A673 (cell line): ENCODE measurements around the gene GINS1. TPM values are rescaled to one million over a fixed set of nuclear protein-coding genes. Genes with fewer than 3 reads are reported as not detected.

ENCODE experiments used
- BruUV-seq: library from RNA; stranded (reverse); fragments of 400-500 nt; replicated peaks from 2 replicates; lab custom pipeline; 2021; lab: Mats Ljungman, UMichigan
- CTCF ChIA-PET: fragments of 300-600 bp; sonication (Branson Sonifier 250); formaldehyde crosslinking; loops from one replicate; lab custom pipeline; 2022; ENCODE audit warnings: antibody characterized with exemption; lab: Charles Lee
- POLR2A ChIA-PET: fragments of 300-600 bp; sonication (Branson Sonifier 250); formaldehyde crosslinking; loops from one replicate; lab custom pipeline; 2022; ENCODE audit warnings: antibody characterized with exemption; ENCODE audit not compliant: low non-redundant PET; lab: Charles Lee
- DNase-seq: peaks from one replicate; pipeline ENCODE4 v3.0.0-alpha.2; 2015; ENCODE audit warnings: low spot score
- H3K27ac ChIP-seq: fragments of 200-600 bp; sonication (generic); 2 replicates; pipeline ENCODE4 v1.5.1; 2016; ENCODE audit warnings: mixed run types, low read depth, mild to moderate bottlenecking, mixed read lengths, antibody characterized with exemption, low read length; ENCODE audit not compliant: poor library complexity, severe bottlenecking
- H3K27me3 ChIP-seq: fragments of 200-600 bp; sonication (generic); replicated peaks from 2 replicates; pipeline ENCODE4 v1.6.1; 2017; ENCODE audit warnings: mixed run types, low read depth, mild to moderate bottlenecking, mixed read lengths, antibody characterized with exemption, low read length; ENCODE audit not compliant: insufficient read depth, poor library complexity
- H3K36me3 ChIP-seq: fragments of 200-600 bp; sonication (generic); 2 replicates; pipeline ENCODE4 v1.6.1; 2016; ENCODE audit warnings: mixed run types, mild to moderate bottlenecking, mixed read lengths, antibody characterized with exemption, low read length; ENCODE audit not compliant: insufficient read depth, poor library complexity, severe bottlenecking
- H3K4me1 ChIP-seq: fragments of 200-600 bp; sonication (generic); 2 replicates; pipeline ENCODE4 v1.6.1; 2017; ENCODE audit warnings: mixed run types, mild to moderate bottlenecking, mixed read lengths, antibody characterized with exemption, low read length; ENCODE audit not compliant: insufficient read depth, poor library complexity, severe bottlenecking
- H3K4me3 ChIP-seq: fragments of 200-600 bp; sonication (generic); 2 replicates; pipeline ENCODE4 v1.5.1; 2016; ENCODE audit warnings: low read depth, mixed run types, mild to moderate bottlenecking, mixed read lengths, low read length; ENCODE audit not compliant: poor library complexity, severe bottlenecking
- H3K9me3 ChIP-seq: fragments of 200-600 bp; sonication (generic); 2 replicates; pipeline ENCODE4 v1.6.1; 2016; ENCODE audit warnings: mixed run types, low read depth, mild to moderate bottlenecking, mixed read lengths, antibody characterized with exemption, low read length; ENCODE audit not compliant: poor library complexity, severe bottlenecking
- EZH2 ChIP-seq: fragments of 200-600 bp; sonication (generic); IDR thresholded peaks from 2 replicates; pipeline ENCODE4 v1.6.1; 2017; ENCODE audit warnings: borderline replicate concordance, low read depth, mild to moderate bottlenecking, mixed read lengths, antibody characterized with exemption, low read length; ENCODE audit not compliant: poor library complexity, severe bottlenecking
- intact Hi-C: fragments of 100-400 bp; cut with micrococcal nuclease; formaldehyde crosslinking; loops from one replicate; pipeline ENCODE4 v1.10.0; 2022; ENCODE audit not compliant: unreplicated experiment
- total RNA-seq: library from RNA; stranded (reverse); gene quantifications from 2 replicates; pipeline ENCODE4 v1.2.3, GENCODE V29; 2021
- TF ChIP-seq, protein P1 (sequence below): fragments of 300-800, 200-600 bp; sonication (generic); conservative IDR thresholded peaks from 2 replicates; pipeline ENCODE4 v1.5.1; 2017; ENCODE audit warnings: low read depth, mild to moderate bottlenecking, antibody characterized with exemption, low read length, moderate library complexity, mixed read lengths

GINS1 gene
- total RNA-seq, 1 experiment from 2014 or later: 62.6 TPM

- H3K36me3 ChIP-seq: peaks cover 23% of the 10 kb centered on the region
- no peaks in the 10 kb centered on the region for H3K4me1 ChIP-seq
- TF ChIP-seq EZH2: no peak
- TF ChIP-seq, protein P1, sequence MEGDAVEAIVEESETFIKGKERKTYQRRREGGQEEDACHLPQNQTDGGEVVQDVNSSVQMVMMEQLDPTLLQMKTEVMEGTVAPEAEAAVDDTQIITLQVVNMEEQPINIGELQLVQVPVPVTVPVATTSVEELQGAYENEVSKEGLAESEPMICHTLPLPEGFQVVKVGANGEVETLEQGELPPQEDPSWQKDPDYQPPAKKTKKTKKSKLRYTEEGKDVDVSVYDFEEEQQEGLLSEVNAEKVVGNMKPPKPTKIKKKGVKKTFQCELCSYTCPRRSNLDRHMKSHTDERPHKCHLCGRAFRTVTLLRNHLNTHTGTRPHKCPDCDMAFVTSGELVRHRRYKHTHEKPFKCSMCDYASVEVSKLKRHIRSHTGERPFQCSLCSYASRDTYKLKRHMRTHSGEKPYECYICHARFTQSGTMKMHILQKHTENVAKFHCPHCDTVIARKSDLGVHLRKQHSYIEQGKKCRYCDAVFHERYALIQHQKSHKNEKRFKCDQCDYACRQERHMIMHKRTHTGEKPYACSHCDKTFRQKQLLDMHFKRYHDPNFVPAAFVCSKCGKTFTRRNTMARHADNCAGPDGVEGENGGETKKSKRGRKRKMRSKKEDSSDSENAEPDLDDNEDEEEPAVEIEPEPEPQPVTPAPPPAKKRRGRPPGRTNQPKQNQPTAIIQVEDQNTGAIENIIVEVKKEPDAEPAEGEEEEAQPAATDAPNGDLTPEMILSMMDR: no peak
- H3K27me3 ChIP-seq: no peaks in the 10 kb centered on the region
- no peak overlapping the region for H3K27ac ChIP-seq
- no peaks in the 10 kb centered on the region for H3K9me3 ChIP-seq
- BruUV-seq: no TSS peak
- POLR2A ChIA-PET: no interaction called here
- CTCF ChIA-PET: no interaction called here
- DNase-seq: peak; percentile 34
- intact Hi-C loops: no loop called here
- no peak overlapping the region for H3K4me3 ChIP-seq
Observed at GRCh38 chr20:25486377-25486776, 78.9 kb downstream of the GINS1 start.

DNA sequence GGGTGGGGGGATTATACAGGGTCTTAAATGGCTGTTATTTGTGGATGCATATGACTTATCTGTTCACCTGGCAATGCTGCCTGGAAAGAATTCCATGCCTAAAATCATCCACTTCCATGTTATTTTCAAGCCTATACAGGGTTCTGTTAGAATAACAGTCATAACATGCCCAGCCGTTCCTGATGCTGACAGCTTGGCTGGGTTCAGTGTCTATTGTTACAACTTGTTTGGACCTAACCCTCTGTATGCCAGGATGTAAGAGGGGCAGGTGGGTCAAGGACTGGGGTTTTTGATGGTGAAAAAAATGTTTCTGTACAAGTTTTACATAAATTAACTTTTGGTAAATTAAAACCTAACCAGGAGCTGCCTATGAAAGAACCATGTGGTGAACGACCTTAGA, 79.8 kb downstream of the GINS1 start:
- H3K27ac ChIP-seq: no peak overlapping the region
- no peak for TF ChIP-seq EZH2
- TF ChIP-seq, protein P1: no peak
- H3K36me3 ChIP-seq: peaks cover 16% of the 10 kb centered on the region
- H3K9me3 ChIP-seq: no peaks in the 10 kb centered on the region
- H3K4me1 ChIP-seq: no peaks in the 10 kb centered on the region
- no TSS peak for BruUV-seq
- H3K27me3 ChIP-seq: no peaks in the 10 kb centered on the region
- H3K4me3 ChIP-seq: no peak overlapping the region
- CTCF ChIA-PET: no interaction called here
- DNase-seq: no peak
- intact Hi-C loops: no loop called here
- POLR2A ChIA-PET: no interaction called here

- no peak for DNase-seq
- ChIA-PET POLR2A (no interaction called here), CTCF (no interaction called here)
- TF ChIP-seq, protein P1: no peak
- no peak for TF ChIP-seq EZH2
- Histone ChIP-seq H3K27me3 (no peaks in the 10 kb centered on the region), H3K4me3 (no peak overlapping the region), H3K4me1 (no peaks in the 10 kb centered on the region), H3K9me3 (no peaks in the 10 kb centered on the region), H3K36me3 (peaks cover 16% of the 10 kb centered on the region), H3K27ac (no peak overlapping the region)
- no TSS peak for BruUV-seq
- intact Hi-C loops: no loop called here
Observed at GRCh38 chr20:25487975-25488374, 80.5 kb downstream of the GINS1 start.
